IMR-90 (cell line): Measurements from ENCODE around the gene TIGD3. TPM values are rescaled to one million over a fixed set of nuclear protein-coding genes. Genes with fewer than 3 reads are reported as not detected.

Source experiments
- ATAC-seq: fragments of 200-7000 bp; cut with Tn5 transposase; 2 replicates; pipeline ENCODE4 v1.9.1; 2020; ENCODE audit warnings: low read depth, mild to moderate bottlenecking, moderate library complexity
- BruUV-seq: library from RNA; stranded (reverse); fragments of 400-500 nt; replicated peaks from 2 replicates; lab custom pipeline; 2021; lab: Mats Ljungman, UMichigan
- CTCF ChIA-PET: fragments of 300-600 bp; formaldehyde crosslinking; extraction: SDS; loops from one replicate; lab custom pipeline; 2021; ENCODE audit warnings: antibody characterized with exemption; lab: Yijun Ruan, JAX
- POLR2A ChIA-PET: fragments of 300-600 bp; sonication (Branson Sonifier 250); formaldehyde crosslinking; loops from one replicate; lab custom pipeline; 2022; ENCODE audit warnings: antibody characterized with exemption; ENCODE audit not compliant: unreplicated experiment; lab: Charles Lee
- DNase-seq: peaks from one replicate; pipeline ENCODE4 v3.0.0; 2013
- H2AFZ ChIP-seq: replicated peaks from 2 replicates; pipeline ENCODE3; 2013; ENCODE audit warnings: low read length, mild to moderate bottlenecking; ENCODE audit not compliant: poor library complexity
- H2AK5ac ChIP-seq: 2 replicates; pipeline ENCODE4 v1.6.1; 2013; ENCODE audit warnings: low read depth, low read length, inconsistent platforms
- H2AK9ac ChIP-seq: replicated peaks from 2 replicates; pipeline ENCODE3; 2013; ENCODE audit warnings: mild to moderate bottlenecking, low read depth, low read length, moderate library complexity; ENCODE audit not compliant: poor library complexity
- H2BK120ac ChIP-seq: 2 replicates; pipeline ENCODE4 v1.6.1; 2013; ENCODE audit warnings: low read depth, low read length, inconsistent platforms
- H2BK15ac ChIP-seq: 3 replicates; pipeline ENCODE4 v1.6.1; 2013; ENCODE audit warnings: low read depth, low read length, inconsistent platforms
- H2BK20ac ChIP-seq: 2 replicates; pipeline ENCODE4 v1.6.1; 2013; ENCODE audit warnings: low read depth, mild to moderate bottlenecking, inconsistent platforms, low read length, moderate library complexity
- H2BK5ac ChIP-seq: 2 replicates; pipeline ENCODE4 v1.6.1; 2013; ENCODE audit warnings: mild to moderate bottlenecking, low read depth, low read length, inconsistent platforms; ENCODE audit not compliant: poor library complexity, severe bottlenecking
- H3K14ac ChIP-seq: replicated peaks from 2 replicates; pipeline ENCODE4 v1.6.1; 2013; ENCODE audit warnings: low read depth, low read length, inconsistent platforms
- H3K18ac ChIP-seq: 2 replicates; pipeline ENCODE4 v1.6.1; 2013; ENCODE audit warnings: low read depth, low read length, control low read depth
- H3K23ac ChIP-seq: 2 replicates; pipeline ENCODE4 v1.6.1; 2013; ENCODE audit warnings: low read depth, low read length, inconsistent platforms
- H3K27ac ChIP-seq: 2 replicates; pipeline ENCODE4 v1.5.1; 2013; ENCODE audit warnings: mild to moderate bottlenecking, control low read depth, low read length; ENCODE audit not compliant: insufficient read depth
- H3K27me3 ChIP-seq: 2 replicates; pipeline ENCODE4 v1.6.1; 2013; ENCODE audit warnings: low read length; ENCODE audit not compliant: control insufficient read depth, insufficient read depth
- H3K36me3 ChIP-seq: 2 replicates; pipeline ENCODE4 v1.6.1; 2013; ENCODE audit warnings: low read length, mixed read lengths; ENCODE audit not compliant: control insufficient read depth, insufficient read depth
- H3K4ac ChIP-seq: 2 replicates; pipeline ENCODE4 v1.6.1; 2013; ENCODE audit warnings: low read depth, low read length, inconsistent platforms
- H3K4me1 ChIP-seq: 2 replicates; pipeline ENCODE4 v1.6.1; 2013; ENCODE audit warnings: low read length, mixed read lengths; ENCODE audit not compliant: control insufficient read depth, insufficient read depth
- H3K4me2 ChIP-seq: 2 replicates; pipeline ENCODE4 v1.6.1; 2013; ENCODE audit warnings: low read depth, mild to moderate bottlenecking, control low read depth, low read length, moderate library complexity
- H3K4me3 ChIP-seq: 2 replicates; pipeline ENCODE4 v1.5.1; 2013; ENCODE audit warnings: low read depth, mild to moderate bottlenecking, control low read depth, low read length, moderate library complexity; ENCODE audit not compliant: insufficient read depth
- H3K56ac ChIP-seq: 2 replicates; pipeline ENCODE4 v1.6.1; 2013; ENCODE audit warnings: low read length, inconsistent platforms; ENCODE audit not compliant: insufficient read depth; ENCODE audit errors: extremely low read depth
- H3K79me1 ChIP-seq, 2 experiments: 2 replicates each; pipeline ENCODE4 v1.6.1; 2013; ENCODE audit warnings: low read length in 2 of 2, inconsistent platforms in 1 of 2, low read depth in 1 of 2
- H3K9ac ChIP-seq: 2 replicates; pipeline ENCODE4 v1.6.1; 2013; ENCODE audit warnings: low read depth, low read length, control low read depth
- H3K9me1 ChIP-seq: 2 replicates; pipeline ENCODE4 v1.6.1; 2013; ENCODE audit warnings: low read length, inconsistent platforms; ENCODE audit not compliant: insufficient read depth
- H3K9me3 ChIP-seq: 2 replicates; pipeline ENCODE4 v1.6.1; 2013; ENCODE audit warnings: low read length; ENCODE audit not compliant: control insufficient read depth, insufficient read depth
- H4K20me1 ChIP-seq: 2 replicates; pipeline ENCODE4 v1.6.1; 2013; ENCODE audit warnings: low read length, inconsistent platforms; ENCODE audit not compliant: insufficient read depth
- H4K5ac ChIP-seq: 2 replicates; pipeline ENCODE4 v1.6.1; 2013; ENCODE audit warnings: mild to moderate bottlenecking, low read depth, low read length, control low read depth
- H4K8ac ChIP-seq, 2 experiments: 2 replicates each; pipeline ENCODE4 v1.6.1; 2013; ENCODE audit warnings: low read depth in 2 of 2, low read length in 2 of 2, control low read depth in 1 of 2, inconsistent platforms in 1 of 2
- H4K91ac ChIP-seq: 2 replicates; pipeline ENCODE4 v1.6.1; 2013; ENCODE audit warnings: low read depth, low read length, inconsistent platforms; ENCODE audit not compliant: insufficient read depth
- CTCF ChIP-seq: conservative IDR thresholded peaks from 2 replicates; pipeline ENCODE4 v1.5.1; 2012; ENCODE audit warnings: mild to moderate bottlenecking, low read depth, low read length, improper control_type of control experiment
- MXI1 ChIP-seq: IDR thresholded peaks from 2 replicates; pipeline ENCODE4 v1.6.1; 2012; ENCODE audit warnings: low read depth, mild to moderate bottlenecking, low read length, moderate library complexity, borderline replicate concordance
- RAD21 ChIP-seq: IDR thresholded peaks from 2 replicates; pipeline ENCODE4 v1.6.1; 2012; ENCODE audit warnings: low read length, improper control_type of control experiment
- USF2 ChIP-seq: fragments of 150-350 bp; IDR thresholded peaks from 2 replicates; pipeline ENCODE4 v1.6.1; 2017; ENCODE audit warnings: mild to moderate bottlenecking, antibody characterized with exemption, low read length, low read depth
- WGBS, 2 experiments: methylation state at CpG; one replicate each; pipeline versions ENCODE4 v1.1.5 to v1.1.7; 2013; ENCODE audit warnings: missing lambda C conversion rate in 2 of 2; ENCODE audit not compliant: insufficient read length in 1 of 2; ENCODE audit errors: extremely low coverage in 2 of 2; 5-methylcytosine and 5-hydroxymethylcytosine counted together
- dilution Hi-C: fragments of 300-500 bp; cut with HindIII; formaldehyde crosslinking; loops from one replicate; pipeline ENCODE4 v1.14.3; 2018; ENCODE audit warnings: low sequenced_read_pairs; ENCODE audit not compliant: unreplicated experiment
- in situ Hi-C: fragments of 300-500 bp; cut with MboI; formaldehyde crosslinking; loops from 3 replicates; pipeline ENCODE4 v1.14.3; 2019; ENCODE audit warnings: low sequenced_read_pairs, inconsistent platforms, mixed read lengths
- intact Hi-C: fragments of 100-400 bp; cut with micrococcal nuclease; formaldehyde crosslinking; loops from 2 replicates; pipeline ENCODE4 v1.10.0; 2022
- polyA plus RNA-seq, 3 experiments: library from polyadenylated mRNA; depleted of rRNA; stranded (reverse); fragments of >200 nt; gene quantifications; 2 replicates each; pipeline ENCODE4 v1.2.3, GENCODE V29; 2012; ENCODE audit warnings: low replicate concordance in 1 of 3
- total RNA-seq: library from RNA; depleted of rRNA; stranded (reverse); fragments of >200 nt; gene quantifications from 2 replicates; pipeline ENCODE4 v1.2.3, GENCODE V29; 2012

Gene TIGD3
- total and polyA plus RNA-seq, 2 of the 4 experiments (the other 2 are of a cell fraction): 0.12 TPM; not detected in 1

GRCh38 chr11:65378208-65378927 lies 23.8 kb downstream of the TIGD3 start:
- Histone ChIP-seq H3K18ac (no peak overlapping the region), H3K4me1 (peaks cover 11% of the 10 kb centered on the region), H3K9me3 (no peaks in the 10 kb centered on the region), H3K9me1 (peaks cover 13% of the 10 kb centered on the region; the same call in 1 of the 2 replicates), H3K4me2 (no peak overlapping the region), H3K56ac (no peak overlapping the region), H3K4me3 (no peak overlapping the region), H3K14ac (no peak overlapping the region), H2BK120ac (no peak overlapping the region), H2AK5ac (peak overlapping the region; percentile 3; the same call in 1 of the 2 replicates), H3K36me3 (no peaks in the 10 kb centered on the region), H3K27ac (no peak overlapping the region), H4K91ac (no peak overlapping the region), H2AFZ (no peak overlapping the region), H4K20me1 (peaks cover 6% of the 10 kb centered on the region), H3K23ac (no peak overlapping the region; the same call in 1 of the 2 replicates), H2AK9ac (no peak overlapping the region), H3K79me1 (peaks cover 4 to 30% of the 10 kb centered on the region in 2 experiments; a peak in 2 of 4 replicates), H2BK5ac (no peak overlapping the region), H2BK15ac (no peak overlapping the region), H4K8ac (no peak overlapping the region), H3K27me3 (no peaks in the 10 kb centered on the region), H3K9ac (no peak overlapping the region), H4K5ac (no peak overlapping the region), H2BK20ac (no peak overlapping the region), H3K4ac (no peak overlapping the region; the same call in 1 of the 2 replicates)
- in situ Hi-C loops: no loop called here
- no CpG with 5 or more reads among the region's 19 CpGs for WGBS, 2 experiments
- no peak for ATAC-seq
- intact Hi-C loops: no loop called here
- CTCF ChIA-PET: interaction anchor here (0.5 kb wide), 1 partner anchor 82 kb away, joined by 3 read pairs; no protein-coding TSS in a partner anchor
- POLR2A ChIA-PET: no interaction called here
- dilution Hi-C loops: no loop called here
- TF ChIP-seq CTCF (0 out of 2 replicates have a peak, but pooled peaks have one; percentile 12), USF2 (no peak), RAD21 (peak; percentile 4; the same call in 1 of the 2 replicates), MXI1 (no peak)
- BruUV-seq: no TSS peak
- no peak for DNase-seq
